NCI-H2196 (cell line): ENCODE data around the gene ZNF366.

Experiments
- DNase-seq: peaks from one replicate; lab custom pipeline; 2025; ENCODE audit not compliant: unreplicated experiment; lab: John Stamatoyannopoulos, UW

Gene ZNF366

GRCh38 chr5:72441862-72442540 is 65.2 kb downstream of the ZNF366 start:
- no peak for DNase-seq

- DNase-seq: no peak
These were observed 66.0 kb downstream of the ZNF366 start for GRCh38 chr5:72441094-72441723.

GRCh38 chr5:72440207-72440638 is 67.0 kb downstream of the ZNF366 start:
- no peak for DNase-seq

- no peak for DNase-seq
These were observed 68.0 kb downstream of the ZNF366 start for GRCh38 chr5:72439192-72439591.

GRCh38 chr5:72438141-72438540 is 69.1 kb downstream of the ZNF366 start:
- no peak for DNase-seq

DNA sequence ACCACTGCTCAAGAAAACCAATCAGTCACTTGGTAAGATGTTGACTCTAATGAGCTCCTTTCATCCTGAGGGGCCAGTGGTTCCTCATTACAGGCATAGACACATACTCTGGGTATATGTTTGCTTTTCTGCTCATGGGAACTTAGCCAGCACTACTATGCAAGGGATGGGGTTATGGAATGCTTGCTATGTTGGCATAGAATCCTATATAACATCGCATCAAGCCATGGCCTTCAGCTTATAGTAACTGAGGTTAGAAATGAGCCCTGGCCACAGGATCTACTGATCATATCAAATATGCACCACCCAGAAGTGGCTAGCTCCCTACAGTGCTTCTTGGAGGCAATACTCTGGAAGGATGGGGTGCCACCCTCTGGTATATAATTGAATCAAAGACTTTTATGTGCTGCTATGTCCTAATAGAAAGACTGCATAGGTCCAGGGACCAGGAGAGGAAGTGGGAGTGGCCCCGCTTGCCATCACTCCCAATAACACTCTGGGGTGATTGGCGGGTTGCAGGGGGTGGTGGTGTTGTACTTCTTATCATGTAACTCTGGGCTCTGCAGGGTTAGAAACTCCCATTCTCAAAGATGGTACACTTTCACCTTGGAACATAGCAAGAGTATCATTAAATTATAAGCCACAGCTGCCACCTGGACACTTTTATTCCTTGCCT is 70.3 kb downstream of the ZNF366 start:
- DNase-seq: no peak

GRCh38 chr5:72434781-72435437 is 72.3 kb downstream of the ZNF366 start:
- no peak for DNase-seq

DNA sequence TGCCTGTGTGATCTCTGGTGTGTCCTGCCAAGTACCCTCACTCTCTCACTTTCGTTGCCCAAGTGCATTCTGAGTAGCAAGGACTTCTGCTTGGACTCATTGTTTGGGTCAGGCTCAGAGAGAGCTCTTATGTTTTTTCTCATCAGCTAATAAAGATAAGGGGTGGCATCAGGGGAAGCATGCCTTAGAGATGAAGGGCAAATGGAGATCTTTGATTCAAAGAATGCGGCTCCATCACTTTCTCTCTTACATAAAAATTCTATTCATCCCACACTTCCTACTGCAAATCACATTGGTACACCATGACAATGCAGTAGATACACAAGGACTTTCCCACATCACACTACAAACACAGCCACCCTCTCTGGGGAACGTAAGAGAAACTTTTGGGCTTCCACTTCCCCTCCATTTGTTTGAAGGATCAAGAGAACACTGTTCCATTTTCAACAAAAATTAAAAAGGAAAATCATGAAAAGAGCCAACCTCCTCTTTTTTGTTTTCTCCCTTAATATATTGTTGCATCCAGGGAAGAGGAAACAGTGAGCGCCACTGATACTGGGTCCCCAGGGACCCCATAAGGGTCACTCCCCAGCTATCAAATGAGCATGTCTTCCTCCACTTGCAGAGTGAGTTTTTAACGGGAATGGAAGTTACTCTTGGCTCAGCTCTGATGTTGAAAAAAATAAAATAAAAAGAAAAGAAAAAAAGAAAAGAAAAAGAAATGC is 73.0 kb downstream of the ZNF366 start:
- no peak for DNase-seq

GRCh38 chr5:72433522-72433921 is 73.7 kb downstream of the ZNF366 start:
- DNase-seq: no peak

- DNase-seq: no peak
These were observed 78.5 kb downstream of the ZNF366 start for GRCh38 chr5:72428669-72429068.

DNA sequence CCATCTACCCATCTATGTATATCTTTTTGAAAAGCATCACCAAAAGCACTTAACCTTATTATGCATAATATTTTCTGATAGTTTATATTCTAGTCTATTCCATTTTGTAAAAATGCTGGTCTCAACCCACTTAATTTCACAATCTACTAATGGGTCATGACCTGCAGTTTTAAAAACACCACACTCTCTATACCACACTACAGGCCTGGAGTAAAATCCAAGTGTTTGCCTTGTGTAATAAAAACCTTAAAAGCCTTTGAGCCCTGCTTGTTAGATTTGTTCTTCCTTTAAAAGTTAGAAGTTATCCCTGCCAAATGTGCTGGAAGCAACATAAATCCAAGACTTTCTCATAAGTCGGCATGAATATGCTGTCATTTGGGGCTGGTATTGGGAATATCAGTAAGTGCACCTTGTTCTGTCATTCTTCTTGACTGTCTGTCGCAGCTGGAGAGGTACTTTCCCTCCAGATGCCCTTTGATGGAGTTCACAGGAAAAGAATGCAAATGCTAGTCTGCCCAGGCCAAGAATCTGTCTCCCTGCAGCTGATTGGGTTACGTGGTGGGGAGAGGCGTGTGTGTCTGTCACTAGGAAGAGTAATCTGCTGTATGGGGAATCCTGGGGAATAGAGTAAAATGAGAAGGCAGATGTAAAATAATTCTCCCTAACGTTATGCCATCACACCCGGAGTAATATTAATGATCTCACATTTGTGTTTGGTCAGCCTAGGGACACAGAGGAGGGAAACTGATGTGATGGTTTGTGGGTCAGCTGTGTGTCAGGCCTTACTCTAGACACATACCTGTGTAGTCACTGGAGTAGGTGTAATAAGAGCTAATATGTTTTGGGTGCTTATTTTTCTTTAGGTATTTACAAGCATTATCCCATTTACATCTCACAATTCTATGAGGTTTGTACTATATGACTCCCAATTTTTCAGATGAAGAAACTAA is 79.4 kb downstream of the ZNF366 start:
- no peak for DNase-seq

GRCh38 chr5:72427016-72427415 is 80.2 kb downstream of the ZNF366 start:
- DNase-seq: no peak

DNA sequence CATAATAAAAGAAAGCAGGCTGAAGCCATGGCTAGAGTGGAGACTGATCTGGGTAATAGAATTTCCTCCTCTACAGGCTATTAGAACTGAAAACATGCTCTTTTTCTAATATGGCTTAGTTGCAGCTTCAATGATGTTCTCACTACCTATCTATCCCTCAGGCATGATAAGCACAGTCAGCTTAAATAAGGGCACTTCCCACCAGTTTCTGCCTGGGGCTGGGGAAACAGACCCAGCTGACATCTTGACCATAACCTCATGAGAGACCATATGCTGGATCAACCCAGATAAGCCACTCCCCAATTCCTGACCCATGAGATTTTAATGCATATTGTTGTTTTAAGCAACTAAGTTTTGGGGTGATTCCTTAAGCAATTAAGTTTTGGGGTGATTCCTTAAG is 81.2 kb downstream of the ZNF366 start:
- DNase-seq: no peak

DNA sequence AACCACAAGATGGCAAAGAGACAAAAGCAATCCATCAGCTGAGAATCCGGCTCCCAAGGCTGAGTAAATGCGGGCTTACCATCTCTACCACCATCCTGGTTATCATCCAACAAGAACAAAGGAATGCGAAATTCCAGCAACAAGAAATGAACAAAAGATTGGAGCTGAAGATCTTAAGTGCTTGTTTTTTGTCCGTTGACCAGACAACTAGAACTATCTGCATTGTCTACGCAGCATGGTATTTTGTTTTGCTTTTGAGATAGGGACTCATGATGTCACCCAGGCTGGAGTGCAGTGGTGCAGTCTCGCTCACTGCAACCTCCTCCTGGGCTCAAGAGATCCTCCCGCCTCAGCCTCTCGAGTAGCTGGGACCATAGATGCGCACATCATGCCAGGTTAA is 88.9 kb downstream of the ZNF366 start:
- no peak for DNase-seq

DNA sequence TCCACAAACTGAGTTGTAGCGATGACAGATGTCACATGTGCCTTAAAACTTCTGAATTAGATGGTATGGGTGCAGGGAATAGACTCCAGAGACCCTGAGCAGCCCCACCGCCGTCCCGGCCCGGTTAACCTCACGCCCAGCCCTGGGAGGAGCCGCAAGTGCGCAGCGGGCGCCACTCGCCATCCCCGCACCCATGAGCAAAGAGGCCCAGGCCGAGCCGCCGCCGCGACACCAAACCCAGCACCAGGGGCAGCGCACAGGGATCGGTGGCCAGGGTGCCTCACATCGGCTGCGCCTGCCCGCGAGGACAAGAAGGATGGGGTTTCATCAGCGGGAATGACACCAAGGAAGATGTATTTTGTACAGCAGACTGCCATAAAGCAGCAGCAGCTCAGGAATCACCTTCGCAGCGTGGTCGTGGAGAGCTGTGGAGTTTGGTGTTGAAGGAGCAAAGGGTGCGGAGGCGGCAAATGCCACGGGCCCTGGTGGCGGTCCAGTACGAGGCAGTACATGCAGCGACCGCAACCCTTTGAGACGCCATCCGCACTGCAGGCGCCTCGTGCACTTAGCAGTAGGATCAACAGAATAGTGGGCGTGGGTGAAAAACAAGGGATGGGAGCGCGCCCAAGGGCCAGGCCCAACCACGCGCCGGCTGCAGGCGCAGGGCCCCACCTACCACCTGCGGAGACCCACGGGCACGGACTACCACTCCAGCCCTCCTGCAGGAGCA is 89.7 kb downstream of the ZNF366 start:
- no peak for DNase-seq

DNA sequence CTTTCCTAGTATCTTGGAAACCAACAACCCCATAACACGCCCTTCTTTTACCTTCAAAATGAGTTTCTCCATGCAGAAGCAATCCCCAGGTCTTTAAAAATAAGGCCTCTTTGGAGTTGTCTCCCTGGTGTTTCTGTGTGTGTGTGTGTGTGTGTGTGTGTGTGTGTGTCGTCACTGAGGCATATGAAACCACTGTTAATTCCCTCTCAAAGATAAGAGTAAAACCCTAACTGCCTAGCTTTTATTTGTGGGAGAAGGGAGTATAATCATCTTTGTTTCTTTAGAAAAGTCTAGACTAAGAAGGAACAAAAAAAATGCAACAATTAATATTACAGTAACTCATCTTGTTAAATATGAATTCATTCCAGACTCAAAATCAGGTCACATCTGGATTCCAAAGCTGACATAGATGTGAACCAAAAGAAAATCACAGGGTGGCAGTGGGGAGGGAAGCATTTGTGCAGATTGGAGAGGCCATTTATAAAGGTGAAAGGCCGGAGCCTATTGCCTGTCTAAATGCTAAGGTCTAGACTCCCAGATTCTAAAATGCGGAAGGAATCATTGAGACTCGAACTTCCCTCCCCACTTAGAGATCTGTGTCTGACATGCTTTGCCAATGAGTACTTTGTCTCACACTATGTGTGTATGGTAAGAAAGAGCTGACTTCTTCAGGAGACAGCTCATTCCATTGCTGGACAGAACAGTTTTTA is 91.4 kb downstream of the ZNF366 start:
- DNase-seq: no peak

DNA sequence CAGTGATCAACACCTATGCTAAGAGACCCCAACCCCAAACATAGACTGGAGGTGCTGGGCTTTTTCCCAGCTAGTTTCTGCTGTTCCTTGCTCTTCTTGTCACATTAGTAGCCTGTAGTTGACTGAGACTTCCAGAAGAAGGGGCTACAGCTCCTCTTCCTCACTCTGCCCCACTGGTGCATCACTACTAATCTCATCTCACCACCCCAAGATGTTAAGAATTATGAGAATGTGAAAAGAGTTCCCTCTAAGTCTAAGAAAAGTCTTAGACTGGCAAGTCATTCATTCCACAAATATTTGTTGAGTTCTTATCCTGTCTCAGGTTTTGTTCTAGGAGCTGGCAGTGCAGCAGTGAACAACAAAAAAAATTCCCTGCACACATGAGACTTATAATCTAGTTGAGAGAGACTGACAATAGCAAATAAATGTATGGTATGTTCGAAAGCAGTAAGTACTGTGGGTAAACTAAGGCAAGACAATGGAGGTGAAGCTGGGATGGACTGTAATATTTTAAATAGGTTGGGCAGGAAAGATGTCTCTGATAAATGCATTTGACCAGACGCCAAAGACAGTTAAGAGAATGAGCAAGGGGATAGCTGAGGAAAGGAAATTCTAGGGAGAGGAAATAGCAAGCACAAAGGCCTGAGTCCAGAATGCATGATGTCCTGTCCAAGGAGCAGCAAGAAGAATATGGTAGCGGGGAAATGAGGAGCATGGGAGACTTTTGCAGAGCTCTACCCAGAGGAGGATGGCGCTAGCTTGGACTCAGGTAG is 94.7 kb downstream of the ZNF366 start:
- no peak for DNase-seq

DNA sequence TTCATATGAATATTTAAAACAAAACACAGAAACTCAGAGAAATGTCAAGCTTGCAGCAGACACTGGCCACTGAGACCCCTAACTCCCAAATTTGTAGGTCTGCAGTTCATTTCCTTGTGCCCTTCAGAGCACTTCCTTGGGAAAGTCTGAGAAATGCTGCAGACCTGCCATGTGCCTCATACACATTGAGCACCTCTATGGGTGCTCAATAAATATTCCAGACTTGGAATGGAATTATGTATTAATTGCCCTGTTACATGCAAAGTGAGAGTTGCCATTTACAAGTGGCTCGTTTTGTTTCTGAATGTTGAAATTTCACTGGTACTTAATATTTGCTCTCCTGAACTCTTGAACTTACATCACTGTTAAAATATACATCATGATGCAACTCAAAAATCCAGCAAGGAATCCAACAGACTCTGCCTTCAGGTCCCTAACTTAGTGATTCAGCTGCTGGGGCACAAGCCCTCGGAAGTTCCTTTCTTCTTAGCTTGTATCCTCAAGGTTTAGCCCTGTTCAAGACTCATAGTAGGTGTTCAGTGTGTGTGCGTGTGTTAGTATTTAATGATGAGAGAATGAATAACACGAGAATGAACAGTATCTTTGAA is 96.4 kb downstream of the ZNF366 start:
- no peak for DNase-seq
